GM23338 (cell line): ENCODE data around the gene IDI1. TPM values are rescaled to one million over a fixed set of nuclear protein-coding genes. Genes with fewer than 3 reads are reported as not detected.

Experiments
- ATAC-seq: fragments of 200-7000 bp; cut with Tn5 transposase; 3 replicates; pipeline ENCODE4 v1.9.1; 2020
- DNase-seq: peaks from one replicate; pipeline ENCODE4 v3.0.0-alpha.2; 2015; ENCODE audit warnings: low spot score
- H2AFZ ChIP-seq: fragments of 200-600 bp; sonication (generic); 2 replicates; pipeline ENCODE4 v1.8.0; 2016; ENCODE audit warnings: antibody characterized with exemption, mild to moderate bottlenecking, moderate library complexity
- H3F3A ChIP-seq: fragments of 200-600 bp; sonication (generic); replicated peaks from 2 replicates; pipeline ENCODE4 v1.8.0; 2017; ENCODE audit warnings: antibody characterized with exemption, mixed run types, low read depth
- H3K27ac ChIP-seq: fragments of 200-600 bp; sonication (generic); 2 replicates; pipeline ENCODE4 v1.6.1; 2016; ENCODE audit warnings: low read depth
- H3K27me3 ChIP-seq: fragments of 200-600 bp; sonication (generic); 2 replicates; pipeline ENCODE4 v1.8.0; 2016; ENCODE audit warnings: mild to moderate bottlenecking, mixed run types, moderate library complexity; ENCODE audit not compliant: insufficient read depth
- H3K36me3 ChIP-seq: fragments of 200-600 bp; sonication (generic); 2 replicates; pipeline ENCODE4 v1.8.0; 2016; ENCODE audit warnings: mild to moderate bottlenecking; ENCODE audit not compliant: insufficient read depth
- H3K4me1 ChIP-seq: fragments of 200-600 bp; sonication (generic); 2 replicates; pipeline ENCODE4 v1.8.0; 2016; ENCODE audit warnings: mild to moderate bottlenecking, moderate library complexity; ENCODE audit not compliant: insufficient read depth
- H3K4me2 ChIP-seq: fragments of 200-600 bp; sonication (generic); 2 replicates; pipeline ENCODE4 v1.7.1; 2017; ENCODE audit warnings: mixed run types
- H3K4me3 ChIP-seq: fragments of 200-600 bp; sonication (generic); 2 replicates; pipeline ENCODE4 v1.6.1; 2016; ENCODE audit warnings: mixed run types
- H3K79me2 ChIP-seq: fragments of 200-600 bp; sonication (generic); replicated peaks from 2 replicates; pipeline ENCODE4 v1.8.0; 2017; ENCODE audit warnings: mild to moderate bottlenecking; ENCODE audit not compliant: insufficient read depth
- H3K9me2 ChIP-seq: fragments of 200-600 bp; sonication (generic); 2 replicates; pipeline ENCODE4 v1.8.0; 2017; ENCODE audit not compliant: insufficient read depth
- H4K20me1 ChIP-seq: fragments of 200-600 bp; sonication (generic); replicated peaks from 2 replicates; pipeline ENCODE4 v1.8.0; 2017; ENCODE audit warnings: mild to moderate bottlenecking; ENCODE audit not compliant: insufficient read depth
- H3K27ac Mint-ChIP-seq: 2 replicates; pipeline ENCODE4 v1.8.0; 2020; ENCODE audit warnings: inconsistent platforms, mild to moderate bottlenecking, moderate library complexity, mixed read lengths
- H3K27me3 Mint-ChIP-seq: 3 replicates; pipeline ENCODE4 v1.8.0; 2022; ENCODE audit warnings: low read depth, mild to moderate bottlenecking, moderate library complexity, mixed read lengths, inconsistent platforms; ENCODE audit not compliant: insufficient read depth, poor library complexity
- H3K36me3 Mint-ChIP-seq: 3 replicates; pipeline ENCODE4 v1.8.0; 2021; ENCODE audit warnings: low read depth, mild to moderate bottlenecking, inconsistent platforms, moderate library complexity, mixed read lengths
- H3K4me1 Mint-ChIP-seq: 3 replicates; pipeline ENCODE4 v1.8.0; 2020; ENCODE audit warnings: mild to moderate bottlenecking, inconsistent platforms, mixed read lengths
- H3K4me3 Mint-ChIP-seq: 3 replicates; pipeline ENCODE4 v1.8.0; 2021; ENCODE audit warnings: moderate library complexity, mild to moderate bottlenecking, inconsistent platforms, mixed read lengths
- H3K9me3 Mint-ChIP-seq: 3 replicates; pipeline ENCODE4 v1.8.0; 2020; ENCODE audit warnings: moderate library complexity, mild to moderate bottlenecking, inconsistent platforms, mixed read lengths
- CREB1 ChIP-seq: fragments of 250-450 bp; sonication (Bioruptor Pico); IDR thresholded peaks from 2 replicates; pipeline ENCODE4 v1.5.0; 2020; ENCODE audit warnings: low read depth, mild to moderate bottlenecking, moderate library complexity
- EZH2 ChIP-seq: fragments of 200-600 bp; sonication (generic); IDR thresholded peaks from one replicate; pipeline ENCODE4 v1.8.0; 2017; ENCODE audit warnings: antibody characterized with exemption, mild to moderate bottlenecking, low read depth; ENCODE audit not compliant: unreplicated experiment
- EZH2phosphoT487 ChIP-seq: fragments of 200-600 bp; sonication (generic); IDR thresholded peaks from one replicate; pipeline ENCODE4 v1.8.1; 2018; ENCODE audit warnings: antibody characterized with exemption; ENCODE audit not compliant: unreplicated experiment
- JUNB ChIP-seq: IDR thresholded peaks from one replicate; pipeline ENCODE4 v1.6.1; 2016; ENCODE audit warnings: antibody characterized with exemption; ENCODE audit not compliant: unreplicated experiment
- NANOG ChIP-seq: IDR thresholded peaks from 2 replicates; pipeline ENCODE4 v1.6.1; 2016; ENCODE audit warnings: antibody characterized with exemption, borderline replicate concordance
- POLR2AphosphoS5 ChIP-seq: IDR thresholded peaks from 2 replicates; pipeline ENCODE4 v1.6.1; 2016; ENCODE audit warnings: antibody characterized with exemption, low read depth
- STAT1 ChIP-seq: IDR thresholded peaks from one replicate; pipeline ENCODE4 v1.6.1; 2016; ENCODE audit warnings: antibody characterized with exemption; ENCODE audit not compliant: unreplicated experiment
- ZNF114 ChIP-seq: fragments of 250-450 bp; sonication (Bioruptor Pico); IDR thresholded peaks from 2 replicates; pipeline ENCODE4 v1.5.0; 2020; ENCODE audit warnings: mild to moderate bottlenecking, moderate library complexity
- ZNF331 ChIP-seq: fragments of 250-450 bp; sonication (Bioruptor Pico); IDR thresholded peaks from 2 replicates; pipeline ENCODE4 v1.5.0; 2020; ENCODE audit warnings: low read depth, mild to moderate bottlenecking, moderate library complexity
- polyA plus RNA-seq: library from polyadenylated mRNA; unstranded; fragments of >200 nt; fragmentation: Nextera tagmentation; extraction: Ambion mirVana; gene quantifications from 2 replicates; pipeline ENCODE4 v1.2.1, GENCODE V29; 2016
- total RNA-seq: library from RNA; depleted of rRNA; stranded (reverse); fragments of >200 nt; shearing (Covaris generic); gene quantifications from 2 replicates; pipeline ENCODE4 v1.2.3, GENCODE V29; 2014
- TF ChIP-seq, protein P1 (sequence below): fragments of 250-450 bp; sonication (Bioruptor Pico); IDR thresholded peaks from 2 replicates; pipeline ENCODE4 v1.5.0; 2020; ENCODE audit warnings: mild to moderate bottlenecking, moderate library complexity
- TF ChIP-seq, protein P2 (sequence below): IDR thresholded peaks from one replicate; pipeline ENCODE4 v1.6.1; 2018; ENCODE audit warnings: antibody characterized with exemption; ENCODE audit not compliant: unreplicated experiment
- TF ChIP-seq, protein P3 (sequence below): IDR thresholded peaks from 2 replicates; pipeline ENCODE4 v1.6.1; 2016; ENCODE audit warnings: antibody characterized with exemption
- TF ChIP-seq, protein P4 (sequence below), 2 experiments: fragments of 200-600 bp in 1 of 2; sonication (generic) in 1 of 2; conservative IDR thresholded peaks; 2 replicates each; pipeline versions ENCODE4 v1.5.1 to v1.6.1; 2016 to 2017; ENCODE audit warnings: antibody characterized with exemption in 2 of 2, low read depth in 2 of 2, mild to moderate bottlenecking in 2 of 2, moderate library complexity in 1 of 2

IDI1 gene
- total and polyA plus RNA-seq, 2 experiments from 2014 or later = 119 to 154 TPM

DNA sequence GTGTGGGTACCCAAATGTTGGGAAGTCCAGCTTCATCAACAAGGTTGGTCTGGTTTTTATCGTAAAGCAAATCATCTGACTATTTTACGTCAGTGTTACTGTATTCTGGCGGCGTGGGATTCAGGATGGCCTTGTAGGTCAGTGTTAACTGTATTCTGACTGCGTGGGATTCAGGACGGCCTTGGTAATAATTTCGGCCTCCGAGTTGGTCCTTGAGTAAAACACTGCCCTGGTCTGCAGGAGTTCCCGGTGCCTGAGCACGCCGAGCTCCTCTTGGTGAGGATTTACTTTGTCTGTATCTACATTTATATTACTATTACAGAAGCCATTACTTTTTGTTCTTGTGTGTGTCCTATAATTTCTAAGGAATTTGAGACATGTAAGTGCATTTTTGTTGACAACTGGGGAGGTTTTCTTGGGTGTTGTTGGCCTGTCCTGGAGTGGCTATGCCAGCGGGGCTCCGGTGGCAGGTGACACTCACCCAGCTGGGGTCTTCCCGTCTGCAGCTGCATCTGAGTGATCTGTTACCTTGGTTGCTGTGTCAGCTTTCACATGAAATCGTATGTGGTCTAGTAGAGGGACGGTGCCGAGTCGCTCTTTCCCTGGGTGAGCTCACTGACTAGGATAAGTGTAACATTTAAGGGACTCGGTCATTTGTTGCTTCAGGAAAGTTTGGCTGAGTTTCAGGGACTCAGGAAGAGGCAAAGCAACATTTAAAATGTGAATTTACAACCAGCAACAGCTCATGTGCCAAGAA is 51.5 kb downstream of the IDI1 start:
- Histone ChIP-seq H3K4me3 (no peak overlapping the region), H3K36me3 (peaks cover 94% of the 10 kb centered on the region), H3K27ac (no peak overlapping the region), H2AFZ (no peak overlapping the region), H4K20me1 (peaks cover 50% of the 10 kb centered on the region), H3K4me1 (no peaks in the 10 kb centered on the region), H3K4me2 (no peak overlapping the region), H3K79me2 (peaks cover 93% of the 10 kb centered on the region), H3F3A (peaks cover 26% of the 10 kb centered on the region), H3K9me2 (no peaks in the 10 kb centered on the region), H3K27me3 (no peaks in the 10 kb centered on the region)
- Mint-ChIP-seq H3K27me3 (peaks cover 8% of the 10 kb centered on the region), H3K9me3 (no peaks in the 10 kb centered on the region; the same call in 2 of the 3 replicates), H3K27ac (no peak overlapping the region), H3K4me3 (no peak overlapping the region), H3K36me3 (peaks cover 99% of the 10 kb centered on the region), H3K4me1 (no peaks in the 10 kb centered on the region)
- TF ChIP-seq STAT1 (no peak), JUNB (no peak), CREB1 (CRISPR knock-in tag) (no peak), NANOG (no peak), EZH2phosphoT487 (no peak), POLR2AphosphoS5 (no peak), EZH2 (no peak), ZNF114 (no peak), ZNF331 (CRISPR knock-in tag) (no peak)
- TF ChIP-seq, protein P1, sequence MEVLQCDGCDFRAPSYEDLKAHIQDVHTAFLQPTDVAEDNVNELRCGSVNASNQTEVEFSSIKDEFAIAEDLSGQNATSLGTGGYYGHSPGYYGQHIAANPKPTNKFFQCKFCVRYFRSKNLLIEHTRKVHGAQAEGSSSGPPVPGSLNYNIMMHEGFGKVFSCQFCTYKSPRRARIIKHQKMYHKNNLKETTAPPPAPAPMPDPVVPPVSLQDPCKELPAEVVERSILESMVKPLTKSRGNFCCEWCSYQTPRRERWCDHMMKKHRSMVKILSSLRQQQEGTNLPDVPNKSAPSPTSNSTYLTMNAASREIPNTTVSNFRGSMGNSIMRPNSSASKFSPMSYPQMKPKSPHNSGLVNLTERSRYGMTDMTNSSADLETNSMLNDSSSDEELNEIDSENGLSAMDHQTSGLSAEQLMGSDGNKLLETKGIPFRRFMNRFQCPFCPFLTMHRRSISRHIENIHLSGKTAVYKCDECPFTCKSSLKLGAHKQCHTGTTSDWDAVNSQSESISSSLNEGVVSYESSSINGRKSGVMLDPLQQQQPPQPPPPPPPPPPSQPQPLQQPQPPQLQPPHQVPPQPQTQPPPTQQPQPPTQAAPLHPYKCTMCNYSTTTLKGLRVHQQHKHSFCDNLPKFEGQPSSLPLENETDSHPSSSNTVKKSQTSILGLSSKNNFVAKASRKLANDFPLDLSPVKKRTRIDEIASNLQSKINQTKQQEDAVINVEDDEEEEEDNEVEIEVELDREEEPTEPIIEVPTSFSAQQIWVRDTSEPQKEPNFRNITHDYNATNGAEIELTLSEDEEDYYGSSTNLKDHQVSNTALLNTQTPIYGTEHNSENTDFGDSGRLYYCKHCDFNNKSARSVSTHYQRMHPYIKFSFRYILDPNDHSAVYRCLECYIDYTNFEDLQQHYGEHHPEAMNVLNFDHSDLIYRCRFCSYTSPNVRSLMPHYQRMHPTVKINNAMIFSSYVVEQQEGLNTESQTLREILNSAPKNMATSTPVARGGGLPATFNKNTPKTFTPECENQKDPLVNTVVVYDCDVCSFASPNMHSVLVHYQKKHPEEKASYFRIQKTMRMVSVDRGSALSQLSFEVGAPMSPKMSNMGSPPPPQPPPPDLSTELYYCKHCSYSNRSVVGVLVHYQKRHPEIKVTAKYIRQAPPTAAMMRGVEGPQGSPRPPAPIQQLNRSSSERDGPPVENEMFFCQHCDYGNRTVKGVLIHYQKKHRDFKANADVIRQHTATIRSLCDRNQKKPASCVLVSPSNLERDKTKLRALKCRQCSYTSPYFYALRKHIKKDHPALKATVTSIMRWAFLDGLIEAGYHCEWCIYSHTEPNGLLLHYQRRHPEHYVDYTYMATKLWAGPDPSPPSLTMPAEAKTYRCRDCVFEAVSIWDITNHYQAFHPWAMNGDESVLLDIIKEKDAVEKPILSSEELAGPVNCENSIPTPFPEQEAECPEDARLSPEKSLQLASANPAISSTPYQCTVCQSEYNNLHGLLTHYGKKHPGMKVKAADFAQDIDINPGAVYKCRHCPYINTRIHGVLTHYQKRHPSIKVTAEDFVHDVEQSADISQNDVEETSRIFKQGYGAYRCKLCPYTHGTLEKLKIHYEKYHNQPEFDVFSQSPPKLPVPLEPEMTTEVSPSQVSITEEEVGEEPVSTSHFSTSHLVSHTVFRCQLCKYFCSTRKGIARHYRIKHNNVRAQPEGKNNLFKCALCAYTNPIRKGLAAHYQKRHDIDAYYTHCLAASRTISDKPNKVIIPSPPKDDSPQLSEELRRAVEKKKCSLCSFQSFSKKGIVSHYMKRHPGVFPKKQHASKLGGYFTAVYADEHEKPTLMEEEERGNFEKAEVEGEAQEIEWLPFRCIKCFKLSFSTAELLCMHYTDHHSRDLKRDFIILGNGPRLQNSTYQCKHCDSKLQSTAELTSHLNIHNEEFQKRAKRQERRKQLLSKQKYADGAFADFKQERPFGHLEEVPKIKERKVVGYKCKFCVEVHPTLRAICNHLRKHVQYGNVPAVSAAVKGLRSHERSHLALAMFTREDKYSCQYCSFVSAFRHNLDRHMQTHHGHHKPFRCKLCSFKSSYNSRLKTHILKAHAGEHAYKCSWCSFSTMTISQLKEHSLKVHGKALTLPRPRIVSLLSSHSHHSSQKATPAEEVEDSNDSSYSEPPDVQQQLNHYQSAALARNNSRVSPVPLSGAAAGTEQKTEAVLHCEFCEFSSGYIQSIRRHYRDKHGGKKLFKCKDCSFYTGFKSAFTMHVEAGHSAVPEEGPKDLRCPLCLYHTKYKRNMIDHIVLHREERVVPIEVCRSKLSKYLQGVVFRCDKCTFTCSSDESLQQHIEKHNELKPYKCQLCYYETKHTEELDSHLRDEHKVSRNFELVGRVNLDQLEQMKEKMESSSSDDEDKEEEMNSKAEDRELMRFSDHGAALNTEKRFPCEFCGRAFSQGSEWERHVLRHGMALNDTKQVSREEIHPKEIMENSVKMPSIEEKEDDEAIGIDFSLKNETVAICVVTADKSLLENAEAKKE (CRISPR knock-in tag) = no peak
- TF ChIP-seq, protein P2, sequence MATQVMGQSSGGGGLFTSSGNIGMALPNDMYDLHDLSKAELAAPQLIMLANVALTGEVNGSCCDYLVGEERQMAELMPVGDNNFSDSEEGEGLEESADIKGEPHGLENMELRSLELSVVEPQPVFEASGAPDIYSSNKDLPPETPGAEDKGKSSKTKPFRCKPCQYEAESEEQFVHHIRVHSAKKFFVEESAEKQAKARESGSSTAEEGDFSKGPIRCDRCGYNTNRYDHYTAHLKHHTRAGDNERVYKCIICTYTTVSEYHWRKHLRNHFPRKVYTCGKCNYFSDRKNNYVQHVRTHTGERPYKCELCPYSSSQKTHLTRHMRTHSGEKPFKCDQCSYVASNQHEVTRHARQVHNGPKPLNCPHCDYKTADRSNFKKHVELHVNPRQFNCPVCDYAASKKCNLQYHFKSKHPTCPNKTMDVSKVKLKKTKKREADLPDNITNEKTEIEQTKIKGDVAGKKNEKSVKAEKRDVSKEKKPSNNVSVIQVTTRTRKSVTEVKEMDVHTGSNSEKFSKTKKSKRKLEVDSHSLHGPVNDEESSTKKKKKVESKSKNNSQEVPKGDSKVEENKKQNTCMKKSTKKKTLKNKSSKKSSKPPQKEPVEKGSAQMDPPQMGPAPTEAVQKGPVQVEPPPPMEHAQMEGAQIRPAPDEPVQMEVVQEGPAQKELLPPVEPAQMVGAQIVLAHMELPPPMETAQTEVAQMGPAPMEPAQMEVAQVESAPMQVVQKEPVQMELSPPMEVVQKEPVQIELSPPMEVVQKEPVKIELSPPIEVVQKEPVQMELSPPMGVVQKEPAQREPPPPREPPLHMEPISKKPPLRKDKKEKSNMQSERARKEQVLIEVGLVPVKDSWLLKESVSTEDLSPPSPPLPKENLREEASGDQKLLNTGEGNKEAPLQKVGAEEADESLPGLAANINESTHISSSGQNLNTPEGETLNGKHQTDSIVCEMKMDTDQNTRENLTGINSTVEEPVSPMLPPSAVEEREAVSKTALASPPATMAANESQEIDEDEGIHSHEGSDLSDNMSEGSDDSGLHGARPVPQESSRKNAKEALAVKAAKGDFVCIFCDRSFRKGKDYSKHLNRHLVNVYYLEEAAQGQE = no peak
- TF ChIP-seq, protein P3, sequence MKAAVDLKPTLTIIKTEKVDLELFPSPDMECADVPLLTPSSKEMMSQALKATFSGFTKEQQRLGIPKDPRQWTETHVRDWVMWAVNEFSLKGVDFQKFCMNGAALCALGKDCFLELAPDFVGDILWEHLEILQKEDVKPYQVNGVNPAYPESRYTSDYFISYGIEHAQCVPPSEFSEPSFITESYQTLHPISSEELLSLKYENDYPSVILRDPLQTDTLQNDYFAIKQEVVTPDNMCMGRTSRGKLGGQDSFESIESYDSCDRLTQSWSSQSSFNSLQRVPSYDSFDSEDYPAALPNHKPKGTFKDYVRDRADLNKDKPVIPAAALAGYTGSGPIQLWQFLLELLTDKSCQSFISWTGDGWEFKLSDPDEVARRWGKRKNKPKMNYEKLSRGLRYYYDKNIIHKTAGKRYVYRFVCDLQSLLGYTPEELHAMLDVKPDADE = no peak
- TF ChIP-seq, protein P4, sequence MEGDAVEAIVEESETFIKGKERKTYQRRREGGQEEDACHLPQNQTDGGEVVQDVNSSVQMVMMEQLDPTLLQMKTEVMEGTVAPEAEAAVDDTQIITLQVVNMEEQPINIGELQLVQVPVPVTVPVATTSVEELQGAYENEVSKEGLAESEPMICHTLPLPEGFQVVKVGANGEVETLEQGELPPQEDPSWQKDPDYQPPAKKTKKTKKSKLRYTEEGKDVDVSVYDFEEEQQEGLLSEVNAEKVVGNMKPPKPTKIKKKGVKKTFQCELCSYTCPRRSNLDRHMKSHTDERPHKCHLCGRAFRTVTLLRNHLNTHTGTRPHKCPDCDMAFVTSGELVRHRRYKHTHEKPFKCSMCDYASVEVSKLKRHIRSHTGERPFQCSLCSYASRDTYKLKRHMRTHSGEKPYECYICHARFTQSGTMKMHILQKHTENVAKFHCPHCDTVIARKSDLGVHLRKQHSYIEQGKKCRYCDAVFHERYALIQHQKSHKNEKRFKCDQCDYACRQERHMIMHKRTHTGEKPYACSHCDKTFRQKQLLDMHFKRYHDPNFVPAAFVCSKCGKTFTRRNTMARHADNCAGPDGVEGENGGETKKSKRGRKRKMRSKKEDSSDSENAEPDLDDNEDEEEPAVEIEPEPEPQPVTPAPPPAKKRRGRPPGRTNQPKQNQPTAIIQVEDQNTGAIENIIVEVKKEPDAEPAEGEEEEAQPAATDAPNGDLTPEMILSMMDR (conservative IDR thresholded peaks at IDR 0.05; ENCODE audit: low read depth in 2 of 2) = no peak
- no peak for ATAC-seq
- DNase-seq = no peak
